ENCODE results near the gene UBA3.

DNA sequence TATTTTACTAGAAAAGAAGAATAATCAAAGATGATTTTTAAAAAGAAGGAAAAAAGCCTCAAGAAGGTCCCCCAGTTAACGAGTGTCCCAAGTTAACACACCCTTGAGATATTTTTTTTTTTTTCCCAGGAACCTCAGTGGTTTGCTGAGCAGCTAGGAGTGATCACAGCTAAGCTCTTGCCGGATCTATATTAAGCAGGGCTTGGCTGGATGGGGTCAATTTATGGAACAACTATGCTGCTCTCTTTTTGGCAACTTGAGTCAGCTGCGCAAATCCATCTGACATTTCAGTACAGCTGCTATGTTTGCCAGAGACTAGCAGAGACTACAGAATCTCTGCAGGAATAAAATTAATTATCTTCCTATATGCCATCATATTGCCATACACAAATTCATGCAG is 42.2 kb upstream of the UBA3 start, which contains the start of gene LMOD3:
- TF ChIP-seq CTCF (IDR thresholded peaks at IDR 0.05; ENCODE audit: poor library complexity) (no peak), EZH2 (IDR thresholded peaks at IDR 0.05; ENCODE audit: borderline replicate concordance) (no peak)

Measured in hepatocyte (in vitro differentiated cells).